Liver (tissue), 9 donors: ENCODE results near the gene HLCS. TPM values are rescaled to one million over a fixed set of nuclear protein-coding genes. Genes with fewer than 3 reads are reported as not detected.

ENCODE experiments used
- DNase-seq: peaks from one replicate; pipeline ENCODE4 v3.0.0-alpha.2; 2017; ENCODE audit warnings: low spot score
- H3K27ac ChIP-seq, 2 donors: one replicate each; pipeline ENCODE4 v1.7.0; 2013; ENCODE audit warnings: inconsistent platforms in 2 of 2, low read length in 2 of 2, control low read depth in 1 of 2, low read depth in 1 of 2, mild to moderate bottlenecking in 1 of 2
- H3K27me3 ChIP-seq, 4 donors: one replicate each; pipeline versions ENCODE4 v1.6.1 to v1.7.0; 2013; ENCODE audit warnings: low read length in 3 of 4, inconsistent platforms in 1 of 4, mild to moderate bottlenecking in 1 of 4, moderate library complexity in 1 of 4; ENCODE audit not compliant: control insufficient read depth in 4 of 4, insufficient read depth in 4 of 4
- H3K36me3 ChIP-seq, 4 donors: one replicate each; pipeline versions ENCODE4 v1.6.1 to v1.7.0; 2013; ENCODE audit warnings: low read length in 3 of 4, mild to moderate bottlenecking in 3 of 4, low read depth in 1 of 4, moderate library complexity in 1 of 4; ENCODE audit not compliant: control insufficient read depth in 4 of 4, insufficient read depth in 3 of 4
- H3K4me1 ChIP-seq, 4 donors: one replicate each; pipeline versions ENCODE4 v1.6.1 to v1.7.0; 2013; ENCODE audit warnings: low read length in 3 of 4, mild to moderate bottlenecking in 3 of 4, moderate library complexity in 1 of 4; ENCODE audit not compliant: control insufficient read depth in 4 of 4, insufficient read depth in 4 of 4
- H3K4me3 ChIP-seq, 3 donors: one replicate each; pipeline versions ENCODE4 v1.6.1 to v1.7.0; 2013; ENCODE audit warnings: low read length in 3 of 3, control low read depth in 1 of 3, low read depth in 1 of 3, mild to moderate bottlenecking in 1 of 3
- H3K9ac ChIP-seq, 2 donors: one replicate each; pipeline ENCODE4 v1.7.0; 2013; ENCODE audit warnings: low read length in 2 of 2, mild to moderate bottlenecking in 2 of 2, moderate library complexity in 2 of 2, control low read depth in 1 of 2, low read depth in 1 of 2
- H3K9me3 ChIP-seq, 4 donors: one replicate each; pipeline versions ENCODE4 v1.6.1 to v1.7.0; 2013; ENCODE audit warnings: low read length in 3 of 4; ENCODE audit not compliant: control insufficient read depth in 4 of 4
- ATF3 ChIP-seq: IDR thresholded peaks from 2 replicates; pipeline ENCODE4 v1.6.1; 2016; ENCODE audit warnings: antibody characterized with exemption
- CTCF ChIP-seq: fragments of 150-350 bp; IDR thresholded peaks from 2 replicates; pipeline ENCODE4 v1.5.1; 2017; ENCODE audit warnings: improper control_type of control experiment, low read depth, low read length; ENCODE audit not compliant: missing input control
- EGR1 ChIP-seq, 2 donors: IDR thresholded peaks; 2 replicates each; pipeline ENCODE4 v1.6.1; 2016 to 2018; ENCODE audit warnings: antibody characterized with exemption in 2 of 2, low read depth in 2 of 2
- FOXA1 ChIP-seq: IDR thresholded peaks from 2 replicates; pipeline ENCODE4 v1.6.1; 2016; ENCODE audit warnings: antibody characterized with exemption
- FOXA2 ChIP-seq: IDR thresholded peaks from 2 replicates; pipeline ENCODE4 v1.6.1; 2016; ENCODE audit warnings: antibody characterized with exemption
- GABPA ChIP-seq, 2 donors: IDR thresholded peaks in 1 of 2; conservative IDR thresholded peaks in 1 of 2; 2 replicates each; pipeline ENCODE4 v1.6.1; 2016; ENCODE audit warnings: antibody characterized with exemption in 2 of 2, mild to moderate bottlenecking in 1 of 2, moderate library complexity in 1 of 2
- HNF4A ChIP-seq, 2 donors: conservative IDR thresholded peaks; 2 replicates each; pipeline ENCODE4 v1.6.1; 2016; ENCODE audit warnings: antibody characterized with exemption in 2 of 2, mild to moderate bottlenecking in 2 of 2
- HNF4G ChIP-seq: IDR thresholded peaks from 2 replicates; pipeline ENCODE4 v1.6.1; 2016; ENCODE audit warnings: antibody characterized with exemption
- JUND ChIP-seq, 2 donors: IDR thresholded peaks; 2 replicates each; pipeline ENCODE4 v1.6.1; 2016; ENCODE audit warnings: antibody characterized with exemption in 2 of 2
- MAX ChIP-seq: IDR thresholded peaks from 2 replicates; pipeline ENCODE4 v1.6.1; 2016; ENCODE audit warnings: antibody characterized with exemption
- NR2F2 ChIP-seq: IDR thresholded peaks from 2 replicates; pipeline ENCODE4 v1.6.1; 2016; ENCODE audit warnings: antibody characterized with exemption
- RAD21 ChIP-seq, 2 donors: IDR thresholded peaks; 2 replicates each; pipeline ENCODE4 v1.6.1; 2016; ENCODE audit warnings: antibody characterized with exemption in 2 of 2, mild to moderate bottlenecking in 2 of 2
- REST ChIP-seq: IDR thresholded peaks from 2 replicates; pipeline ENCODE4 v1.6.1; 2016; ENCODE audit warnings: antibody characterized with exemption, mild to moderate bottlenecking
- RXRA ChIP-seq, 2 donors: IDR thresholded peaks; 2 replicates each; pipeline ENCODE4 v1.6.1; 2017 to 2018; ENCODE audit warnings: antibody characterized with exemption in 2 of 2, mild to moderate bottlenecking in 1 of 2
- SP1 ChIP-seq: IDR thresholded peaks from 2 replicates; pipeline ENCODE4 v1.6.1; 2018; ENCODE audit warnings: antibody characterized with exemption, mild to moderate bottlenecking
- TAF1 ChIP-seq: conservative IDR thresholded peaks from 2 replicates; pipeline ENCODE4 v1.6.1; 2016; ENCODE audit warnings: antibody characterized with exemption, mild to moderate bottlenecking
- ZBTB33 ChIP-seq: IDR thresholded peaks from 2 replicates; pipeline ENCODE4 v1.6.1; 2016; ENCODE audit warnings: antibody characterized with exemption
- WGBS: extraction: QIAGEN DNeasy Blood & Tissue Kit; methylation state at CpG from one replicate; pipeline ENCODE4 v1.1.7; 2013; 5-methylcytosine and 5-hydroxymethylcytosine counted together
- polyA plus RNA-seq, 2 donors: library from polyadenylated mRNA; stranded (reverse) in 1 of 2; unstranded in 1 of 2; fragments of 200-250 nt in 1 of 2; fragments of >200 nt in 1 of 2; fragmentation: Nextera tagmentation in 1 of 2; extraction: Ambion mirVana in 1 of 2; gene quantifications; one replicate each; pipeline versions ENCODE4 v1.2.1 to v1.2.3, GENCODE V29; 2013 to 2015
- total RNA-seq, 2 donors: library from RNA; depleted of rRNA; stranded (reverse); fragments of >200 nt; gene quantifications; one replicate each; pipeline ENCODE4 v1.2.3, GENCODE V29; 2014
- donor health status: healthy.
- donor health status: healthy.
- donor health status: healthy.
- donor health status: healthy.
- donor health status: healthy.

HLCS gene
- total and polyA plus RNA-seq, 4 donors, result 6.6 to 22.5 (median 8.3) TPM

- TF ChIP-seq MAX (no peak), FOXA2 (no peak), EGR1 (IDR thresholded peaks at IDR 0.05; ENCODE audit: low read depth in 2 of 2) (no peak), CTCF (no peak), SP1 (no peak), TAF1 (no peak), HNF4A (conservative IDR thresholded peaks at IDR 0.05) (no peak), ZBTB33 (no peak), RXRA (IDR thresholded peaks at IDR 0.05) (no peak), ATF3 (no peak), FOXA1 (no peak), NR2F2 (no peak), RAD21 (IDR thresholded peaks at IDR 0.05) (no peak), REST (no peak), JUND (IDR thresholded peaks at IDR 0.05) (no peak), HNF4G (no peak), GABPA (IDR thresholded peaks at IDR 0.05 in 1 of 2, conservative IDR thresholded peaks at IDR 0.05 in 1 of 2) (no peak)
- no peak for DNase-seq
- no peaks in the 10 kb centered on the region for H3K4me1 ChIP-seq
- H3K27ac ChIP-seq, result no peak overlapping the region
- WGBS, result 97% methylated on average over 4 of the region's 4 CpGs
- no peak overlapping the region for H3K9ac ChIP-seq
- H3K27me3 ChIP-seq, result no peaks in the 10 kb centered on the region
- no peak overlapping the region for H3K4me3 ChIP-seq
- no peaks in the 10 kb centered on the region for H3K36me3 ChIP-seq
- peaks cover 0 to 7% (median 0%) of the 10 kb centered on the region in 4 donors for H3K9me3 ChIP-seq
Measured at GRCh38 chr21:36800734-36801133, 165.7 kb downstream of the HLCS start.

GRCh38 chr21:36799869-36800268 is 166.6 kb downstream of the HLCS start:
- no peak overlapping the region for H3K27ac ChIP-seq
- H3K9ac ChIP-seq, result no peak overlapping the region
- DNase-seq, result no peak
- no peaks in the 10 kb centered on the region for H3K27me3 ChIP-seq
- no peak overlapping the region for H3K4me3 ChIP-seq
- H3K36me3 ChIP-seq, result no peaks in the 10 kb centered on the region
- TF ChIP-seq EGR1 (IDR thresholded peaks at IDR 0.05; ENCODE audit: low read depth in 2 of 2), result no peak
- no peak for TF ChIP-seq JUND (IDR thresholded peaks at IDR 0.05)
- no peak for TF ChIP-seq SP1
- no peak for TF ChIP-seq ZBTB33
- TF ChIP-seq GABPA (IDR thresholded peaks at IDR 0.05 in 1 of 2, conservative IDR thresholded peaks at IDR 0.05 in 1 of 2), result no peak
- TF ChIP-seq HNF4G, result no peak
- no peak for TF ChIP-seq MAX
- no peak for TF ChIP-seq ATF3
- no peak for TF ChIP-seq RAD21 (IDR thresholded peaks at IDR 0.05)
- no peaks in the 10 kb centered on the region for H3K4me1 ChIP-seq
- peaks cover 0 to 7% (median 0%) of the 10 kb centered on the region in 4 donors for H3K9me3 ChIP-seq
- WGBS, result 88% methylated on average over 5 of the region's 5 CpGs
